Activated CD8-positive, alpha-beta memory T cell treated with anti-CD3 and anti-CD28 coated beads for 36 hours (primary cell): ENCODE results near the gene CYB561. TPM values are rescaled to one million over a fixed set of nuclear protein-coding genes. Genes with fewer than 3 reads are reported as not detected.

Source experiments
- CTCF ChIA-PET: fragments of 350-600 bp; sonication (Branson Sonifier 250); formaldehyde crosslinking; loops from one replicate; lab custom pipeline; 2021; ENCODE audit warnings: antibody characterized with exemption; lab: Charles Lee
- POLR2A ChIA-PET: fragments of 350-600 bp; sonication (Branson Sonifier 250); formaldehyde crosslinking; loops from one replicate; lab custom pipeline; 2021; ENCODE audit warnings: antibody characterized with exemption; lab: Charles Lee
- total RNA-seq, 2 experiments: library from RNA; stranded (reverse); gene quantifications; one replicate each; pipeline ENCODE4 v1.2.3, GENCODE V29; 2021

CYB561 gene
- total RNA-seq, 2 experiments from 2014 or later, result 8.6 to 9.9 TPM

- ChIA-PET POLR2A (interaction anchor here (0.6 to 1.0 kb wide), 2 partner anchors 20 to 185 kb away, joined by 3 read pairs; partner anchors contain the start of gene CYB561), CTCF (interaction anchor here (1.0 to 7.0 kb wide), 11 partner anchors 9 to 347 kb away, joined by 3 to 107 read pairs (median 13); partner anchors contain the start of genes ACE, CCDC47, CYB561 and DDX42)
Measured at GRCh38 chr17:63426917-63427308, 19.2 kb downstream of the CYB561 start.

- ChIA-PET POLR2A (interaction anchor here (0.6 to 1.3 kb wide), 2 partner anchors 185 to 186 kb away, joined by 3 read pairs; no protein-coding TSS in a partner anchor), CTCF (interaction anchor here (0.6 to 7.0 kb wide), 36 partner anchors 9 to 423 kb away, joined by 3 to 107 read pairs (median 4); partner anchors contain the start of genes ACE, CCDC47, CYB561 and DDX42)
Measured at GRCh38 chr17:63426041-63426916, 19.8 kb downstream of the CYB561 start.

- CTCF ChIA-PET, result interaction anchor here (0.6 to 7.0 kb wide), 36 partner anchors 8 to 424 kb away, joined by 3 to 107 read pairs (median 4); partner anchors contain the start of genes ACE, CCDC47, CYB561 and DDX42
Measured at GRCh38 chr17:63425483-63425882, 20.6 kb downstream of the CYB561 start.

GRCh38 chr17:63423963-63424362, 22.1 kb downstream of the CYB561 start:
- ChIA-PET CTCF (interaction anchor here (0.7 to 7.0 kb wide), 3 partner anchors 54 to 286 kb away, joined by 3 to 107 read pairs (median 76); partner anchors contain the start of gene ACE), POLR2A (no interaction called here)

More at GRCh38 chr17:63425483-63425882, 20.6 kb downstream of the CYB561 start:
- POLR2A ChIA-PET, result interaction anchor here (1.3 kb wide), 1 partner anchor 186 kb away, joined by 3 read pairs; no protein-coding TSS in a partner anchor

- ChIA-PET CTCF (interaction anchor here (0.7 to 7.0 kb wide), 4 partner anchors 32 to 287 kb away, joined by 3 to 107 read pairs (median 40); partner anchors contain the start of gene ACE), POLR2A (no interaction called here)
Measured at GRCh38 chr17:63423251-63423950, 22.7 kb downstream of the CYB561 start.

GRCh38 chr17:63421681-63422645, 24.1 kb downstream of the CYB561 start:
- POLR2A ChIA-PET, result no interaction called here
- CTCF ChIA-PET, result interaction anchor here (1.2 kb wide), 1 partner anchor 33 kb away, joined by 4 read pairs; no protein-coding TSS in a partner anchor

- ChIA-PET CTCF (interaction anchor here (0.6 kb wide), 1 partner anchor 198 kb away, joined by 3 read pairs; no protein-coding TSS in a partner anchor), POLR2A (no interaction called here)
Measured at GRCh38 chr17:63420868-63421680, 25.0 kb downstream of the CYB561 start.

- CTCF ChIA-PET, result interaction anchor here (0.6 to 1.9 kb wide), 5 partner anchors 13 to 210 kb away, joined by 3 to 7 read pairs (median 4); no protein-coding TSS in a partner anchor
- POLR2A ChIA-PET, result no interaction called here
Measured at GRCh38 chr17:63419949-63420867, 25.9 kb downstream of the CYB561 start.

GRCh38 chr17:63419398-63419797, 26.7 kb downstream of the CYB561 start:
- CTCF ChIA-PET, result interaction anchor here (0.7 to 1.9 kb wide), 4 partner anchors 12 to 624 kb away, joined by 3 to 7 read pairs (median 4); no protein-coding TSS in a partner anchor
- POLR2A ChIA-PET, result interaction anchor here (0.7 kb wide), 1 partner anchor 137 kb away, joined by 3 read pairs; no protein-coding TSS in a partner anchor

- CTCF ChIA-PET, result interaction anchor here (0.7 to 1.9 kb wide), 4 partner anchors 12 to 194 kb away, joined by 3 to 7 read pairs (median 5); no protein-coding TSS in a partner anchor
- POLR2A ChIA-PET, result no interaction called here
Measured at GRCh38 chr17:63418540-63418939, 27.6 kb downstream of the CYB561 start.

- ChIA-PET CTCF (interaction anchor here (1.9 kb wide), 1 partner anchor 11 kb away, joined by 7 read pairs; no protein-coding TSS in a partner anchor), POLR2A (no interaction called here)
Measured at GRCh38 chr17:63414222-63414621, 31.9 kb downstream of the CYB561 start.

GRCh38 chr17:63413128-63413527, 33.0 kb downstream of the CYB561 start:
- ChIA-PET CTCF (interaction anchor here (1.4 to 1.9 kb wide), 2 partner anchors 12 to 66 kb away, joined by 3 to 7 read pairs; no protein-coding TSS in a partner anchor), POLR2A (no interaction called here)

- CTCF ChIA-PET, result no interaction called here
Measured at GRCh38 chr17:63412234-63412633, 33.9 kb downstream of the CYB561 start.

GRCh38 chr17:63407741-63408330, 38.3 kb downstream of the CYB561 start:
- CTCF ChIA-PET, result interaction anchor here (0.9 to 2.0 kb wide), 5 partner anchors 12 to 413 kb away, joined by 3 to 6 read pairs (median 3); no protein-coding TSS in a partner anchor

More at GRCh38 chr17:63412234-63412633, 33.9 kb downstream of the CYB561 start:
- POLR2A ChIA-PET, result no interaction called here

GRCh38 chr17:63406689-63407330, 39.3 kb downstream of the CYB561 start:
- ChIA-PET CTCF (interaction anchor here (0.7 to 2.0 kb wide), 19 partner anchors 9 to 735 kb away, joined by 3 to 11 read pairs (median 3); no protein-coding TSS in a partner anchor), POLR2A (no interaction called here)

More at GRCh38 chr17:63407741-63408330, 38.3 kb downstream of the CYB561 start:
- POLR2A ChIA-PET, result no interaction called here
